HG02610 (cell line): ENCODE results near the gene ARHGAP33.
"Not testable (repeated sequence)": the region's sequence is repeated elsewhere in the genome, so short reads cannot be mapped to it uniquely, and the experiment has no call there.

Source experiments
- ATAC-seq: cut with Tn5 transposase; IDR thresholded peaks from one replicate; pipeline ENCODE4 v1.9.1; 2021; ENCODE audit warnings: mild to moderate bottlenecking, moderate library complexity; ENCODE audit not compliant: unreplicated experiment

Gene ARHGAP33

DNA sequence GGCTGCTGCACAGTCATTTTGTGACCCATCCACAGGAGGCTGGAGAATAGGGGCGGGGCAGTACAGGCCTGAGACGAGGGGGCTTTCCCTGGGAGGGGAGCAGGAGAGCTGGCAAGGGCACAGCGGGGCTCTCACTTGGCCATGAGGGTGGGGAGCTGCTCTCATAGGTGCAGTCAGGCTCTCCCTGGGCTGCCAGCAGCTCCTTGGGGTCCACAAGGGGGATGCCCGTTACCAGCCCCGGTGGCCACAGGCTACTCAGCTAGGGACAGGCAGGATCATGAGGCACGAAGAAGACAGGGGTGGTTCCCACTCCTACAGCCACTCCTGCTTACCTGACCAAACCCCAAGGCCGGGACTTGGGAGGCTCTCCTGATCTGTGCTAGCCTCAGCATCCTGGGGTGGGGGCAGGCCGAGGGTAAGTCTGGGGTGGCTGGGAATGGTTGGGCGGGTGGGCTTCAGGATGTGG lies 16.5 kb downstream of the ARHGAP33 start:
- ATAC-seq = no peak

DNA sequence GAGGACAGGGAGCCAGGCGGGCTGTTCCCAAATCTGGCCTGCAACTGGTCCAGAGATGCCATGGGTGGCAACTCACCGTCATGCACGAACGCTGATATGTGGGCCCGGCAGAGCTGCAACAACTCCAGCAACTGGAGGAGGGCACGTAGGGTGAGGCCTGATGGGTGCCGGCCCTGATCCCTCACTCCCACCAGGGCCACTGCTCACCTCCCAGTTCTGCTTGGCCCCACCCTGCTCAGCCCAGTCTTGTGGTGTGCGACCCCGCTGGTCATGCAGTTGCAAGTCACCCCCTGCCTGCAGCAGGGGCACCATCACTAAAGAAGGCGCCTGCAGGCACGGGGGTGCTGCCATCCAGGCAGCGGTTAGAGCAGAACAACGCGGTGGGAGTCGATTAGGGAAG lies 16.9 kb downstream of the ARHGAP33 start:
- ATAC-seq = no peak

DNA sequence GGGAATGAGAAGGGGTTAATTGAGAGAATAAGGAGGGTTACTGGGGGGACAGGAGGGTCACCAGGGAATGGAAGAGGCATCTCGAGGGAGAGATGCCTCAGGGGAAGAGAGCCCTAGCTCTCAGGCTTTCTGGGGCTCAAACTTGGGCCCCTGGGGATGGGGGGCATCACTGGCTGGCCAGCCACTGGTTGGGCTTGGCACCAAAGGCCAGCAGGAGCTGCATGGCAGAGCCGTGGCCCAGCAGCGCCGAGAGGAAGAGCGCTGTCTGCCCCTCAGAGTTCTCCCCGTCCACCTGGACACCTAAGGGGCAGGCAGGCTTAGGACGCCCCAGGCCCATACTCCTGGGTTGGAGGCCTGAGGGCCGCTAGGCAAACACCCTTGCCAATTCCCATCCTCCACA lies 17.5 kb downstream of the ARHGAP33 start:
- no peak for ATAC-seq

DNA sequence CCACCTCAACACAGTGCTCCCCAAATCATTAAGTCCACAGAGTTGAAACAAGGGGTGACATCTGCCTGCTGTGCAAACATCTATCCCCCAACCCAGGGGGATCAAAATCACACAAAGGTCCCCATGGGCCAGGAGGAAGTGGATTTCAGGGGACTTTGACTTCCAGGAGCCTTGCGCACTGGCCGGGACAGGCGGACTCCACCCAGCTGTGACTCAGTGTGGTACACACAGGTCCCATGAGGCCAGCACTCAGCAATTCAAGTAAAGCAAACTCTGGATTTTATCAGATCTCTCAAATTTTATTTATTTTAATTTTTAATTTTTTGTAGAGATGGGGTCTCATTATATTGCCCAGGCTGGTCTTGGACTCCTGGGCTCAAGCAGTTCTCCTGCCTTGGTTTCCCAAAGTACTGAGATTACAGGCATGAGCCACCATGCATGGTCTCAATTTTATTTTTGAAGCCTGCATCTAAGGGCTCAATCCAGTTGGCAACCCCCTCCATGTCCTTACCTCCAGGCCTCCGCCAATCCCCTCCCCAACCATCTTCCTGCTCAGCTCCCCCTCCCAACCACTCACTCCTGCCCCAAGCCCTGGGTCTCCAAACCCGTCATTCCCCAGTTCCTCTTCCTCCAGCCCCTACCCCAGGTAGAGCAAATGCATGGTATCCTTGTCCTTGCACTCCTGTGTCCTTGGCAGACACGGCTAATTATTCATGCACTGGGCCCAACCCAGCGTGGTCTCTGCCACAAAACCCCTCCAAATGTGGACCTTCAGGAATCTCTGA lies 18.2 kb downstream of the ARHGAP33 start:
- no peak for ATAC-seq

DNA sequence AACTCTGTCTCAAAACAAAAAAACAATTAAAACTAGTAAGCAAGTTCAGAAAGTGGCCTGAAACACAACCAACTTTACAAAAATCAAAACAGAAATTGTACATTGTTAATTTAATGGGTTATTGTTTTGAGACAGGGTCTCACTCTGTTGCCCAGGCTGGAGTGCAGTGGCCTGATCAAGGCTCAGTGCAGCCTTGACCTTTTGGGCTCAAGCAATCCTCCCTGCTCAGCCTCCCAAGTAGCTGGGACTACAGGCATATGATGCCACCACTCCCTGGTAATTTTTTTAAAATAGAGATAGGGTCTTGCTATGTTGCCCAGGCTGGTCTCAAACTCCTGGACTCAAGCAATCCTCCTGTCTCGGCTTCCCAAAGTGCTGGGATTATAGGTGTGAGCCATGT lies 20.2 kb downstream of the ARHGAP33 start:
- not testable (repeated sequence) for ATAC-seq

DNA sequence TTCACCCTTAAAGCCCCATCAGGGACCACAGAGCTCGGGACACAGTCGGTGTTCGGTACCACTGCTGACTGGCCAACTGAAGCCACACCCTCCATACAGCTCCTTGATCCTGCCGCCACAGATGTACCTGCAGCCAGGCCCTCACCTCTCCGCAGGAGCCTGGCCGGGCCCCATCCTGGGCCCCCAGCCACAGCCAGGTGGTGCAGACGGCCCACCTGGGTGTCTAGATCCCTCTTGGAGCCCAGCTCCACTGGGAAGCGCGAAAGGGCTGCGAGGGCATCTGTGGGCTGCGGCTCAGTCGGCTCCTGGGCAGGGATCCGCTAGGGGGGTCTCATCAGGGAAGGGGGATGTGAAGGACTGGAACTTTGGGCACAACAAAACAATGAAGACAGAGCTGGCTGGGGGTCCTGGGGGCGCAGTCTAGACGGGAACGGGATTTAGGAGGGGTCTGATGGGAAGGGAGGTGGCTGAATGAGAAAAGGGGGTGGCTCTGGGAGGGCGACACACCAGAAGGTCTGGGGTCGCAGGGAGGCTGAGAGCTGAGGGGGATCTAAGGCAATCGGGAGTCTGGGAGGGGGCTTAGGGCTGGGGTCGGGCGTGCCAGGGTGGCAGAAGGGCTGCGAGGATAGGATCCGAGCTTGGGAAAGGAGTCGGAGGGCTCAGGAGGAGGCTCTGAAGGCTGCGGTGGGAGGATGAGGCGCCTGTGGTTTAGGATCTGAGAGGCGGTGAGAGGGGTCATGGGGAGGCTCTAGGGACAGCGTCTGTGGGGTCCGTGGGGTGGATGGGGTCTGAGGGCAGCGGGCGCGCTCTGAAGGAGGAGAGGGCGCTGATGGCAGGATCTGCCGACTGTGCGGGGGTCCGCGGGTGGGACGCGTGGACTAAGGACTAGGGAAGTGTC lies 21.5 kb downstream of the ARHGAP33 start:
- ATAC-seq = no peak

DNA sequence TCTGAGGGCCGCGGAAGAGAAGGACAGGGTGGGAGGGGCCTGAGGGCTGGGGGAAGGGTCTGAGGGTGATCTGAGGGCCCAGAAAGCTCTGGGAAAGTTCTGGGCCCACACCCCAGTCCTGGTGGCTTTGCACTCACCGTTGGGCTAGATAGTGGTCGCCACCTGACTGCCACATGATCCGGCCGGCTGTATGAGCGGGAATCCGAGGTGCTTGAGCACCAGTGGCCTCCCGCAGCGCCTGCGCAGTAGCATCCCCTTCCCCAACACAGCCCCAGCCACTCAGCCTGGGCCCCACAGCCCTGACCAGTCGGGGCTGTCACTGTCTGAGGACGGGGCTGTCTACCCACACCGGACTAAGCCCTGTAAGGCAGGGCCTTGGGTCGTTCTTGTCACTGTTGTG lies 22.3 kb downstream of the ARHGAP33 start:
- no peak for ATAC-seq

DNA sequence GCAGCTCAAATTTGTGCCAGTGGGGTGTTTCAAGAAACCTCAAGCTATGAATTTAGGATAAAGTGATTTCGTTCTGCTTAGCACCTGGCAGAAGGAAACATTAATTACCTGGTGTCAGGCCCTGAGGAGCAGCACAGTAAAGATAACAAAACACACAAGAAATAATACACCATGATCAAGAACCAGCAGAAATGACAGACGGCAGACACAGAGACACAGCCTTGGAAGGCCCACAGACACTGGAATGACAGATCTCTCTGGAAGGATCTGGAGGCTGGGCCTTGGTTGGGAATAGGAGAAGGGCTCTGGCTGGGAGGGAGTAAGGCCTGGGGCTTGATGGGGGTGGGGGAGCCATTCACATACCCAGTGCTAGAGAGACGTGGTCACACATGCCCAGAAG lies 26.5 kb downstream of the ARHGAP33 start:
- ATAC-seq = no peak

DNA sequence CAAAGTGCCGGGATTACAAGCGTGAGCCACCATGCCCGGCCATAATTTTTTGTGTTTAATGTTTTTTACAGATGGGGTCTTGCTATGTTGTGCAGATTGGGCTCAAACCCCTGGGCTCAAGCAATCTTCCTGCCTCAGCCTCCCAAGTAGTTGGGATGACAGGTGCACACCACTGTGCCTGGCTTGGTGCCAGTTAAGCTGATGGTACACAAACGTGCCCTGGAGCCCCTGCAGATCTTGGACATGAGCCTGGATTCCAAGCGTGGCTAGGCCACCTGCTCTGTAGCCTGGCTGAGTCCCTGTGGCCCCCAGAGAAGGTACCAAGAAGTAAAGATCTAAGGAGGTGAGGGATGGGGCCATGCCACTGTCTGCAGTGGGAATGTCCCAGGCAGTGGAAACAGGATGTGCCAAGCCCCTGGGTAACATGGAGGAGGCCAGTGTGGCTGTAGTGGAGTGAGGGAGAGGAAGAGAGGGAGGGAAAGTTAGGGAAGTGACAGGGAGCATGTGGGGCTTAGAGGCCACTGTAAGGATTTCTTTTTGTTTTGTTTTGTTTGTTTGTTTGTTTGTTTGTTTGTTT lies 30.2 kb downstream of the ARHGAP33 start:
- no peak for ATAC-seq

- ATAC-seq = no peak
These were observed 31.2 kb downstream of the ARHGAP33 start for GRCh38 chr19:35806597-35806996.

GRCh38 chr19:35807633-35808032 lies 32.3 kb downstream of the ARHGAP33 start:
- no peak for ATAC-seq

GRCh38 chr19:35811317-35812219 lies 36.2 kb downstream of the ARHGAP33 start:
- no peak for ATAC-seq

GRCh38 chr19:35812220-35813042 lies 37.1 kb downstream of the ARHGAP33 start, which contains the start of gene PRODH2:
Gene PRODH2, minus strand, starts transcription at chr19:35812845. Its CDS starts 40 bp downstream, at chr19:35812805.
- ATAC-seq = no peak

GRCh38 chr19:35813043-35813890 lies 37.9 kb downstream of the ARHGAP33 start:
- ATAC-seq = no peak

- ATAC-seq = no peak
These were observed 40.9 kb downstream of the ARHGAP33 start for GRCh38 chr19:35816262-35816661.

DNA sequence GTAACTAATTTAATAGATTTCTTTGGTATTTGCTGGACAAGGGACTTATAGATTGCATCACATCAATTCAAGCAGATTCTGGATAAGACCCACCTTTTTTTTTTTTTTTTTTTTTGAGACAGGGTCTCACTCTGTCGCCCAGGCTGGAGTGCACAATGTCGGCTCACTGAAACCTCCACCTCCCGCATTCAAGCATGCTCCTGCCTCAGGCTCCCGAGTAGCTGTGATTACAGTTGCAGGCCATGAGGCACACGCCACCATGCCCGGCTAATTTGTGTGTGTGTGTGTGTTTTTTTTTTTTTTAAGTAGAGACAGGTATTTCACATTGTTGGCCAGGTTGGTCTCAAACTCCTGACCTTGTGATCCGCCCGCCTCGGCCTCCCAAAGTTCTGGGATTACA lies 41.5 kb downstream of the ARHGAP33 start:
- no peak for ATAC-seq

GRCh38 chr19:35818445-35818844 lies 43.1 kb downstream of the ARHGAP33 start:
- no peak for ATAC-seq

- ATAC-seq = no peak
These were observed 47.2 kb downstream of the ARHGAP33 start for GRCh38 chr19:35822579-35822978.

GRCh38 chr19:35824150-35824549 lies 48.8 kb downstream of the ARHGAP33 start:
- ATAC-seq = no peak
